HG03378 (cell line): ENCODE measurements around the gene FHOD3.

Experiments used
- ATAC-seq: cut with Tn5 transposase; IDR thresholded peaks from one replicate; pipeline ENCODE4 v1.9.1; 2021; ENCODE audit warnings: mild to moderate bottlenecking, moderate library complexity; ENCODE audit not compliant: unreplicated experiment

The FHOD3 gene

DNA sequence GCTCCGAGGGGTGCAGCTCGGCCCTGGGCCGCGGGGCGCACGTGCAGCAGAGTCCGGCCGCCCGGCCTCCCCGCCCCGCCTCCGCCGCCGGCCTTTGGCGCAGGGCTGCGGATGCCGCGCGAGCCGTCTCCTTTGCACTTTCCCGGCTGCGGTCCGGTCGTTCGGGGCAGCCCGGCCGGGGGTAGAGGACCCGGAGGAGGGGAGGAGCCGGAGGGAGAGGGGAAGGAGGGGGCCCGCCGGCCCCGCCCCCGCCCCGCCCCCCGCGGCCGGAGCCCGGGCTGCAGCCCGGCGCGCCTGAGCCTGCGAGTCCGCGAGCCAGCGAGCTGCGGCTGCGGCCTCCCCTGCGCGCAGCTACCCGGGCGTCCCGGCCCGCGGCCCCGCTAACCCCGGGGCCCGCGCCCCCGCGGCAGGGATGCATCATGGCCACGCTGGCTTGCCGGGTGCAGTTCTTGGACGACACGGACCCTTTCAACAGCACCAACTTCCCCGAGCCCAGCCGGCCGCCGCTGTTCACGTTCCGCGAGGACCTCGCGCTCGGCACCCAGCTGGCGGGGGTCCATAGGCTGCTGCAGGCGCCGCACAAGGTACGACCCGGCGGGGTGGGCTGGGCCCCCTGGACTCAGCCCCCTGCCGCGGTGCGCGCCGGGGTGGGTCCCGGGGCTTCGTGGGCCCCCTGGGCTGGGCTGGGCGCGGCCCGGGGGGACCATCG is at the start of gene FHOD3:
FHOD3 (plus strand) TSS at position 297 of the 709 bp plus-strand sequence; CDS start at position 420, 123 bp downstream.
- peak; percentile 40 for ATAC-seq

DNA sequence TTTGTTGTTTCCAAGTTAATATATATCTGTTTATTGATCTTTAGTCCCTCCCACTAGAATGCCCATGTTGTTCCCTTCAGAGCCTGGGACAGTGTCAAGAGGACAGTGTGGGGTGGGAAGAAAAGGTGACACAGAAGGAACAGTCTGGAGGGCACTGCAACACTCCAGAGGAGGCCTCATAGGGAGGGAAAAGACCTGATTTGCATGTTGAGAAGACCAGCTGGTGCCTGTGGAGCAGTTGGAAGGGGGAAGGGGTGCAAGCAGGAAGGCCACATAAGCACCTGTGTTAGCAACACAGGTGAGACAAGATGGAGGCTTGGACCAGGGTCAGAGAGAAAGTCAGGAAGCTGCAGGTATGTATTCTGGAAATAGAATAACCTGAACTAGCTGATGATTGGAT is 48.1 kb upstream of the FHOD3 start:
- no peak for ATAC-seq

DNA sequence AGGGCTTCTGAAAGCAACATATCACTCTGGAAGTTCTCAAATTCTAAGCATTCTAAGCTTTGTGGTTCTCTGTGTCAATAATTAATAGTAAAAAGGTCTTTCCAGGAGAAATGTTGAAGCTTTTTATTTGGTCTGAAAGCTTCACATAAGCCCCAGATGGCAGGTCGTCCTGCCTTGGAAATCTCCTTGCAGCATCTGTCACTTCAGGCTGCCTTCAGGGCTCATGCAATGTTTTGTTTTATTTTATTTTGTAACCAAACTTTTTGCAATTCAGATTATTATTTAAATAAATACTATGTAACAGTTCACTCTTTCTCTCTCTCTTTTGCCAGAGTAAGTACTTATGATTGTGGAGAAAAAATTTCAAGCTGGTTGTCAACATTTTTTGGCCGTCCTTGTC is 46.7 kb upstream of the FHOD3 start:
- no peak for ATAC-seq

DNA sequence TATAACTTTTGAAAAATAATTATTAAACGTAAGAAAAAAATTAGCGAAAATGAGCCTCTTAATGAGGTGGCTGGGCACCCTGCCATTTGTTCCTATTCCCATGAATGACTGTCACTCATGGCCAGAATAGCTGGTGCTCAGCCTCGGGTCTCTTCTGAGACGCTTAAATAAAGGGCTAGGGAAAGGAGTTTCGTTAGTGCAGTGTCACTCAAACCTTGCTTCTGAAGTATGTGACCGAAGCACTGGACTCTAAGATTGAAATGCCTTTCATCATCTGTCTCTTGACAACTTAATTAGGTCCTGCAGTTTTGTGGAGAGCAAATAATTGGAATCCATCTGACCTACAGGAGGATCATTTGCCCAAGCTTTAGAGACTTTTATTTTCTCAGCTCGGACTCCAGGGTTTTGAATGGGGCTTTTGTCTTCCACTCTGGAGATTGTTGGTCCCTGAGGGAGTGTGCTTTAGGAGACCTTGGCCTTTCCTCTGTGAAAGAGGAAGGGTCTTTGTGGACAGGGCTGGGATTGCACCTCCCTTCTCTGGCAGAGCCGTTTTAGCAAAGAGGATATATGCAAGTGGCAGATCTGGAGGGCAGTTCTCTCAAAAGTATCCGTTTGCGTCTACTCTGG is 42.3 kb upstream of the FHOD3 start:
- ATAC-seq = no peak

DNA sequence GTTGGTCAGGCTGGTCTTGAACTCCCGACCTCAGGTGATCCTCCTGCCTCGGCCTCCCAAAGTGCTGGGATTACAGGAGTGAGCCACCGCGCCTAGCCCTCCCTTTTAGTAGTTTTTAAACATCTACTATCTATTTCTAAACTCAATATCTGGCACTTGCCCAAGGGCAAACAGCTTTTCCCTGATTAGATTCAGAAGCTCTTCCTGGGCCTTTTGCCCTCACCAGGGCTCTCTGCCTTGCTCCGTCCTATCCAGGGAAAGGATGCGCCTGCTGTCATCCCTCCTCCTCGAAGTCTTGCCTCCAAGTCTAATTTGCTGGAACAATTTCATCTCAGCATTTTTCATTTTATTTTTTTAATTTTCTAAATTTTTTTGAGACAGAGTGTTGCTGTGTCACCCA is 41.4 kb upstream of the FHOD3 start:
- ATAC-seq = no peak

DNA sequence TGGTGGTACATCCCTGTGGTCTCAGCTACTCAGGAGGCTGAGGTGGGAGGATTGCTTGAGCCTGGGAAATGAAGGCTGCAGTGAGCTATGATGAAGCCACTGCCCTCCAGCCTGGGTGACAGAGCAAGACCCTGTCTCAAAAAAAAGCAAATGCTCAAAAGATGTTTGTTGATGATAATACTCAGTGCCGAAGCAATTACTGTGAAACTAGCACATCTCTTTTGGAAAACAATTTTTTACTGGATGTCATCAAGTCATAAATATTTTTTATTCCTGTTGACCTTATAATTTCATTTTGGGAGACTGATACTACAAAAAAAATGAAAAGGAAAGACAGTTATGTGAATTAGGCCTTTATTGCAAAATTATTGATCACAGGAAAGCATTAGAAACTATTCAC is 34.5 kb upstream of the FHOD3 start:
- ATAC-seq = no peak

DNA sequence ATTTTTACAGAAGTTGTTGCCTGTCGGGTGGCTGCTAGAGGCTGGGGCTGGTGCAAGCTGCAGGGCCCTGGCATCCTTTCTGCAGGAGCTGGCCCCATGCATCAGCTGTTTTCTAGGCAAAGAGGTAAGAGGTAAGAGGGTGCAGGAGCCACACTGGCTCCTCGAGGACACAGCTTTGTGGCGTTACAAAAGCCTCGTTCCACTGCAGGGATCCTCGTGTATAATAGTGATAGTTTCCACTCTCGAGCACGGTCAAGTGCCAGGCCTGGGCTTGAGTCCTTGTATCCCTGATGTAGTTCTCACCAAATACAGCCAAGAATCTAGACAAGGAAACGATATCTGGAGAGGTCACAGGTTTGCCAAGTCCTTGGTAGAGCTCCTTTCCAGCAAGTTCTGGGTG is 33.2 kb upstream of the FHOD3 start:
- ATAC-seq = no peak

DNA sequence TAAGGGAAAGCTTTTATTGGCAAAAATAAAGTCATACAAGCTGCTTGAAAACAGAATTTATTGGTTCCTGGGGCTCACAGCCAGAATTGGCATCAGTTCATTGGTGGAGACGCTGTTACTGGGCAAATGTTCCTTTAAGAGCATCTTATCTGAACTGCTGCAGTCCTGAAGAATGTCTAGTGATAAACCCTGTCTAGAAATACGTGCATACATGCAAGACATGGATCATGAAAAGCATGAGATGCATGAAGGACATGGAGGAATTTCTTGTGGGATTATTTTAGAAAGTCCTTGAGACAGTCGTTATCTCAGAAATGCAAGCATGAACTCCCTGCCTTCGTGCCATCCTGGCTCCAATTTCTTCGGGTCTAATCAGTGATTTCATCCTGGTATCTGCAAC is 32.5 kb upstream of the FHOD3 start:
- no peak for ATAC-seq

DNA sequence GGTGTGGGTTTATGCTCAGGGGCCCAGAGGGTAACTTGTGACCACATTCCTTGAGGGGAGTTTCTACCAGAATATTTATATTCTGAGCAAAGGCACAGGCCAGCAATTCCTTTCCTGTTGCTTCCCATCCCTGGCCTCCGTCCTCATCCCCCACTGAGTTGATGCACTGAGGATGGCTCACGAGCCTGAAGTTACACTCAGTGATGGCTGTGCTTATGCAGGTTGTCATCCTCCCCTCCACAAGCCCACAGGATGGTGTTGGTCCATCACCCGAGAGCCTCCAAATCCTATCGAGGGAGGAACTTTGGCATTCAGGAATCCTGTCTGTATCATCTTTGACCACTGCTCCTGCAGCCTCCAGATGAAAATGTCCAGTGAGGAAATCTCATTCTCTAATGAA is 28.4 kb upstream of the FHOD3 start:
- ATAC-seq = no peak

DNA sequence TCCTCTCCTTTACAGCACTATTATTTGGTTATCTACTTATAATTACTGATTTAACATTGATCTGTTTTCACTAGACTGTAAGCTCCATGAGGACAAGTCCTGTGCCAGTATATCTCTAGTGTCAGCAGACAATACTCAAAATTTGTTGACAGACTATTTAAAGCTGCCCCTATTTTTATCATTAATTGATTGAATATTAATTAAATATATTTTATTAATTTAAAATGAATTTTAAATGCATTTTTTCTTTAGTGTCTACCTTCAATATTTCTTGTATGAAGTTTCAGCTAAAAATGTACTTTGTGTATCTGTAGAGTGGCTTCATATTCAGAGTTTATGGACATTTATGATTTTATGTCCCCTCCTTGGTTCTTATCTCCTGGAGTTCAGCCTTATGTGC is 26.4 kb upstream of the FHOD3 start:
- no peak for ATAC-seq

DNA sequence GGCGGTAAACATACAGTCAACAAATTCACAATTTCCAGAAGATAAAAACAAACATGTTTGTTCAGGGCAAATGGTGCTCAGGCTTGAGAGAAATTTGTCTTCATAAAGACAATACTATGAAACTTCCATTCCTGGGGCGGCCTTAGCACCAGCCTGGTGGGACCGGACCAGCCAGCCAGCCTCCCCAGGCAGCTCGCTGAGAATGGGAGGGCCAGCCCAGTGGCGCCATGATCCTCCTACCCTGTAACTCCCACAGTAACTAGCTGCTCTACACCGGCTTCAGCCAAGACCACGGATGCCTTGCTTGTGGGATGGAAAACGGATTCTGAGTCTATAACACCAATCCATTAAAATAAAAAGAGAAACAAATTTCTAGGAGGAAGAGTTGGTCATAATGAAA is 24.2 kb upstream of the FHOD3 start:
- no peak for ATAC-seq

DNA sequence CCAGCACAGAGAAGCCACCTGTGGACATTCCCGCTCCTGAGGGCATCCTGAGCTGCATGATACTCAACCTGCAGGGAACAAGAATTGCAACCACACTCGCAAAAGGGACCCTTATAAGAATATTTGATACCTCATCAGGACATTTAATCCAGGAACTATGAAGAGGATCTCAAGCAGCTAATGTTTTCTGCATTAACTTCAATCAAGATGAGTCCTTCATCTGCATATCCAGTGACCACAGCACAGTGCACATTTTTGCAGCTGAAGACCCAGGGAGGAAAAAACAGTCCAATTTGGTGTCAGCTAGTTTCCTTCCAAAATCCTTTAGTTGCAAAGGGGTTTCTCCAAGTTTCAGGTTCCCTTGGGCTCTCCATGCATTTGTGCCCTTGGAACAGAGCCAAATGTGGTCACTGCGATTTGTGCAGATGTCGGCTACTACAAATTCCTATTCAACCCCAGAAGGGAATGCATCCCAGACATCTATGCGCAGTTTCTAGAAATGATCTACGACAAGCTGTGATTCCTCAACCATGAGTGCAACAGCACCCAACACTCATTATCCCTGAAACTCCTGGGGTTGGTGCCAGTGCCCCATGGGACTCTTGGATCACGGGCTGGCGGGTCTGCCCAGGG is 23.3 kb upstream of the FHOD3 start:
- no peak for ATAC-seq

DNA sequence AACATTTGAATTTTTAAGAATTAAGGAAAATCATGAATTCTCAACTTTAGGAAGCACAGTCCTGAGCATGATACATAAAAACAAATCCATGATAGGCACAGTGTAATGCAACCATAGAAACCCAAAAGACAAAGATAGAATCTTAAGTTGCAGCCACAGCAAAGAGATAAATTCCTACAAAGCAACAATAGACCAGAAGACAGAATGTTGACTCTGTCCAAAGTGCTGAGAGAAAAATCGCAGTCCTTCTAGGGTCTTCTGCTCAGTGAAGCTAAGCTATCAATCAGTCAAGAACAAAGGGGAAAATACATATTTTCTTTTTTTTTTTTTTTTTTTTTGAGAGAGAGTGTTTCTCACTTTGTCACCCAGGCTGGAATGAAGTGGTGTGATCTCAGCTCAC is 22.0 kb upstream of the FHOD3 start:
- ATAC-seq = no peak

DNA sequence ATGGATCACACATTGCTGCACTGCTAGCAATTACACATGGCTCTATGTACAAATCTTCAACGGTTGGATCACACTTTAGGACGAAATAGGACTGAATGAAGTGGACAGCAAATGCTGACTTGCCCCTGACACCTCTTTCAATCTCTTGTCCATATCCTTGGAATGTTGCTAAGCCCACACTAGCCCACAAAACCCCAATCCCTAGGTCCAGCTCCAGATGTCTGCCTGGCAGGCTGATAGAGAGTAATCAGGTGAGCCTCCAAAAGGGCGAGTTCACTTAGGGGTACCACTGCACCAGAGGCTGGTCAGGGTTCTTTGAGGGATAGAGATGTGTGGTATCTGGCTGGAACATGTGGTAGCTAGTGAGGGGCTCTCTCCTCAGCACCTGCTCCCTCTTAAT is 18.5 kb upstream of the FHOD3 start:
- no peak for ATAC-seq

DNA sequence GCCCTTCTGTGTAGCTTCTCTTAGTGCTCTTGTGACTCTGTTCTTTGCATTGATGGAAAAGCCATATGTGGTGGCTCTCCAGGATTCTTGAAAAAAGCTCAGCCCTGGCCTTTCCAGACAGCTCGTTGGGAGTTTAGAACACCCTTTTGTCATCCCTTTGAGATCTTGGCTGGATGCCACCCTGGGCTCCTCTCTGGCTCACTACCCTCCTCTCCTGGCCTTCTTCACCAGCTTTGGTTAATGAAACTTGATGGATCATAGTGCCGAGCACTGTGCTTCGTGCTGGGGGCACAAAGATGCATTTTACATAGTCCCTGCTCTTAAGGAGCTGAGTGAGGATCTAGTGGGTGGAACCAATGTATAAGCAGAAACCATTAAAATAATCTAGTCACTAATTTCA is 15.6 kb upstream of the FHOD3 start:
- no peak for ATAC-seq

DNA sequence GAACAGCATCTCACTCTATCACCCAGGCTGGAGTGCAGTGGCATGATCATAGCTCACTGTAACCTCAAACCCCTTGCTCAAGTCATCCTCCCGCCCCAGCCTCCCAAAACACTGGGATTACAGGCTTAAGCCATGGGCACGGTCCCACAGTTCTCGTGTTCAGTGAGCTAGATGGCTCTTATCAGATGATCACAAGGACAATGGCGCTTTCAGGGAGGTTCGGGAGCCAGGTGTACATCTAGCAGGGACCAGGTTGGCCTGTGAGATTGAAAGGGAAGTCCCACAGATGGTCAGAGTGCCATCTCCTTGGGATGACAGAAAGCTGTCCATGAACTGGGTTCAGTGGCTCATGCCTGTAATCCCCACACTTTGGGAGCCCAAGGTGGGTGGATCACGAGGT is 14.1 kb upstream of the FHOD3 start:
- ATAC-seq = no peak

DNA sequence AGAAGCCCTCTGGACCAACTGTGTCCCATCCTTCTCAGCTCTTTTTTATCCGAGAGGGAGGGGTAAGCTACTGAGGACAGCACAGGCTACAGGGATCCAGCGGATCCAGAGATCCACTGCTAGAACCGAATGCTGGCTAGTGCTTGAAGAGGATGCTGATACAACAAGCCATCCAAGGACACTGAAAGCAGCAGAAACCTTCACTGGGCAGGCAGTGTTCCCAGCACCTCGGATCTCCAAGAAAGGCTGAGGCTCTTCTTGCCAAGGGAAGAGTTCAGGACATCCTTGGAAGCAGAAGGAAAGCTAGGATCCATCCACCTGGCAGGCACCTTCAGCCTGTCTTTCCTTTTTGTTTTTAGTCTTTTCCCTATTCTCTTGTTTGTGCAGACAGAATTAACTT is 13.2 kb upstream of the FHOD3 start:
- ATAC-seq = no peak

DNA sequence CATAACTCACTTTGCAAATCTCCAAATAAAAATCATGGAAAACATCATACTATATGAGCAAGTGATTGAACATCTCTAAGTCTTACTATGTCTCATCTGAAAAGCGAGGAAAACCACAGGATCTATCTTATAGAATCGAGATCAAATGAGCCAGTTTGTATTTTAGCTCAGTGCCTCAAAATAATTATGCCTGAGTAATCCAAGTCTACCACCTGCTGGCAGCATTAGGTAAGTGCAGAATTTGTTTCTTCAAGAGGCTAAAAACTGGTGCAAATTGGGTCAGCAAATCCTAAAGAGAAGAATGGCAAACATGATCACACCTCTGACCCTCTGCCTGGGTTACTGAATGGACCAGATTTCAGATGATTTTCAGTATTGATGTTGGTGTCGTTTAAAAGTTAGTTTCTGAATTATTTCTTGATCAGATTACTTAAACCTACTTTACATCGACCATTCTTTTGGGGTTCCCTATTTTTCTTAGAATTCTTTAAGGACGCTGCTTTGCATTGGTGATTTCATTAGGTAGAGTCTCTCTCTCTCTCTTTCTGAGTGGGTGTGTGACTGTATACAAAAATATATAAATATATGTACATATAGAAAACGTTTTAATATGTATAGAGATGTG is 12.7 kb upstream of the FHOD3 start:
- no peak for ATAC-seq

DNA sequence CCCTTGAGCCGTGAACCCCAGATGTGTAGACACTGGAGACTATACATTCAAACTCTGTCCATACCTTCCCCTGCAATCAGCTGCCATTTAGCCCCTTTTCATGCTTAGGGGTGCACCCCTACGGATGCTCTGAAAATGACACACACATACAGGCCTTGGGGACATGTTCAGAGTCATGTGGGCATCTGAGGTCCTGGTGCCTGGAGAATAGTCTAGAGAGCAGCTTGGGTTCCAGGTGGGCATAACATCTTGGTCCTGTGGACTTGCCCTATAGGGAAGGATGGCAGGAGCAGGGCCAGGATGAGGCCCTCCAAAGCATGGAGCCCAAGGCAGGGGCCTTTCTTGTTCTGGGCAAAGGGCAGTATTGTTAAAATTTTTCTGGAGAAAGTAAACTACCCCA is 9.9 kb upstream of the FHOD3 start:
- ATAC-seq = no peak

DNA sequence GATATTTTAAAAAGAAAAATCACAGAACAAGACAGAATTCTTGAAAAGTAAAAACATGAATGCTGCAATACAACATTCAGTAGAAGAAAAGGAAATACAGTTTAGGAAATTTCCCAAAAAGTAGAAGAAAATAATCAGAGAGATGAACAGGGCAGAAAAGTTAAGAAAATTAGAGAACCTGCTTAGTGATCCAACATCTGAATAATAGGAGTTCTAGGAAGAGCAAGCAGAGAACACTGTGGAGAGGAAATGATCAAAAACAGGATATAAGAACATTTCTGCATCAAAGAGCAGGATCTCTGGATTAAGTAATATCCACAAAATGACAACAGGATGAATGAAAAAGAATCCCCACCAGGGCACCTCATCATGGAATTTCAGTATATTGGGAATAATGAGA is 8.8 kb upstream of the FHOD3 start:
- ATAC-seq = no peak

DNA sequence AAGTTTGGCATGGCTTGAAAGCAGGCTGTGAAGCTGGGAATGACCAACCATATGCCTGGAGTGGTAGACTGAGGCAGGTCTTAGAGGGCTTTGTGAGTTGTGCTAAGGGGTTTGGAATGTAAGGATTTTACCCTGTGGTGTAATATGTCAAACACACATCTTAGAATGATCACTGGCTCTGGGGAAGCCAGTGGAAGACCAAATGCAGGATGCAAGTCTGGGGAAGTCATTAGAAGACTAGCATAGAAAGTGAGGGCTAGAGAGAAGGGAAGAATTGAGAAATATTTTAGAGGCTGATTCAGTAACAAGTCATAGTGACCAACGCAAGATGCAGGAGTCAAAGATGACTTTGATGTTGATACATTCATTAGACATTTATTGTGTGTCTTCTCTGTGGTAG is 3.5 kb upstream of the FHOD3 start:
- ATAC-seq = no peak

DNA sequence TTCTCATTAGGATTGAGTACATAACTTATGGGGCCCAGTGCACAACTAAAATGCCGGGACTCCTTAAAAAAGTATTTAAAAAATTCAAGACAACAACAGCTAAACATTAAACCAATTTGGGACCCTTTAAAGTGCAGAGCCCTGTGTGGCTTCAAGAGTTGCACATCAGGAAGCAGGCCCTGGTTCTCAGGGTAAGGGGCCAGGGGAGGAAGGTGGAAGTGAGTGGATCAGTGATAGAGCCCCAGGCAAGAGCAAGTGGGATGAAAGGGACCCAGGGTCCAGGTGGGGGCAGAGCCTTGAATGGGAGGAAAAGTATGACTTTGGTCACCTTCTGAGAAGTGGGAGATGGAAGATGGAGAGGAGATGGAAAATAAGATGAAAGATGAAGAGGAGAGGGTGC is 2.3 kb upstream of the FHOD3 start:
- no peak for ATAC-seq
